GM04504 (cell line): Measurements from ENCODE around the gene IL18BP.

ENCODE experiments used
- DNase-seq: peaks from one replicate; pipeline ENCODE4 v3.0.0-alpha.2; 2012; ENCODE audit warnings: low read depth

IL18BP gene

DNA sequence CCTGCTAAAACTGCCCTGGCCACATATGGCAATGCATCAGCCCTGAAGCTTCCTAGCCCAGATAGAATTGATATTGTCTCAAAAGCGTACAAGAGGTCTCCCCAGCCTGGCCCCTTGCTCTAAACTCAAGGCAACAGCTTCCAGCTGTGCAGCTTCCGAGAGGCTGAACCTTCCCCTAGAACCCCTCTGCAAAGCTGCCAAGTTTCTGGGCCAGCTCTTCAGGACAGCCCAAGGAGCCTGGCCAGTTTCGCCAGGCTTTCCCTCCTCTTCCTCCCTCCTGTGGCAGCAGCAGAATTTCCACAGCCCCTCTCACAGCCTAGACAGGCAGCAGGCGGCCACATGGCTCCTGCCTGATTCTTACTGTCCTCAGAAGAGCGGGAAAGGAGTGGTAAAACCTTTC is 47.1 kb downstream of the IL18BP start:
- DNase-seq: no peak

DNA sequence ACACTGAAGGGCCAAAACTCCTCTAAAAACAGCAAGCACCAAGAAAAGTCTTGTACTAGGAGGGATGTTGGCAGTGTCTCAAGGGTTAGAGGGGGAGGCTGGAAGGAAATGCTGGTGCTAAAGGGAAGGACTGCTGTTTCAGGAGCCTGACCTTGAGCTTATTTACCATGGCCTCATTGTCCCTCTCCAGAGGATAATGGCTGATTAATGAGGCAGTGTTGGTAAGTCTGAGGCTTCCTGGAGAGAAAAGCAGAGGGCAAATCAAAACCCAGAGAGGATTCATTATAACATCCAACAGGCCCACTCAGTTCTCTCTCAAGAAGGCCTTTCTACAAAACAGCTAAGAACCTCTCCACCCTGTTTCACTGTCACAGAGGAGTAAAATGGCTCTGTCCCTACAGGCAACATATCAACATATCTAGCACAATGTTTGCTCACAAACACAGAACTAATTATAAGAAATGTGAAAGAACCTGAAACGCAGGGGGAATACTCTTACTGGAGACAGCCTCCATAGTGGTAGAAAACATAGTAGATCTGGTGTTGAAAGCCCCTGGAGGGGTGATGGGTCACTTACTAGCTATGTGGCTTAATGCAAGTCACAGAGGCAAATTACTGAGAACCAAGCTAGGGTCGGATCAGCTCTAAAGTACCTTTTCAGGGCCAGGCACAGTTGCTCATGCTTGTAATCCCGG is 50.2 kb downstream of the IL18BP start:
- no peak for DNase-seq
